Measurements from ENCODE around the gene GATA2. TPM values are rescaled to one million over a fixed set of nuclear protein-coding genes. Genes with fewer than 3 reads are reported as not detected.

The GATA2 gene
- total RNA-seq (ENCODE audit: low replicate concordance): 14.1 and 23.9 TPM in 2 replicates
- long read RNA-seq, partial matches to known transcripts: 3 of 3 reads
- long read RNA-seq, other reads (novel, unspliced or antisense): 0 of 3 reads

DNA sequence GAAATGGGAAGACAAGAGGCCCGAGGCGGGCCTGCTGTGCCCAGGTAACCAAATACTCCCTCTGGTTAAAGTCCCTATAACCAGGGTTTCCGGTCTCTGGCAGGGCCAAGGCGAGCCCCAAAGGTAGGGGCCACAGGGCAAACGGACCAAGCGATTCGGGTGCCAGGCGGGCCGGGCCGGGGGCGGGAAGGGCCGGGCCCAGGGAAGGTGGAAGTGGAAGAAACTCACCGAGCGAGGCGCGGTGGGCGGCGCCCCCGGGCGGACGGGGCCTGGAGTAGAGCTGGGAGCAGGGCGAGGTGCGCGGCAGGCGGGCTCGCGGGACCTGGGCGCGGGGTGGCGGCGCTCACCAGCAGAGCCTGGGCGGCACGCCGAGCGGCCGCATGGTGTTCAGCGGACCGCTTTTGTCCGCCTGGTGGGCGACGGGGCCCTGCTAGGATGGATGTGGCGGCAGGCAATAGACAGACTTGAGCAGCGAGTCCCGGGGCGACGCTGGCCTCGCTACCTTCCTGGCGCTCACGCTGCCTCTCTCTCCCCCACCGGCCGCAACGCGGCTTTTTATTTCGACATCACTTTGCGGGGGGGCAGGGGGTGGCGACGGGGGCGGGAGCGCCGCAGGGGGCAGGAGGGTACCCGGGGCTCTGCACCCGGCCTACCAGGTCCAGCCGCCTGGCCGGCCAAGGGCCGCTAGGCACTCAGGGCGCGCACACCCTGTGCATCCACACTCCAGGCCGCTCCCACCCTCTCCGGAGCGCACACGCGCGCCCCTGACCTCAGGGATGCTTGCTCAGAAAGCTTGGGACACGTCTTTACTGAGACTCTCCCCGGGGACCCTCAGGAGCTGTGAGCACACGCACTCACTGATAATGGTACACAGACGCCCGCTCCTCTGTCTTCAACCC lies at the start of gene GATA2:
Gene GATA2, minus strand, starts transcription at position 531 of the 899 bp plus-strand sequence. CDS start 6,170 bp downstream, outside the sequence.
- H3K4me3 Mint-ChIP-seq: peak within 1 kb of the TSS; percentile 93

DNA sequence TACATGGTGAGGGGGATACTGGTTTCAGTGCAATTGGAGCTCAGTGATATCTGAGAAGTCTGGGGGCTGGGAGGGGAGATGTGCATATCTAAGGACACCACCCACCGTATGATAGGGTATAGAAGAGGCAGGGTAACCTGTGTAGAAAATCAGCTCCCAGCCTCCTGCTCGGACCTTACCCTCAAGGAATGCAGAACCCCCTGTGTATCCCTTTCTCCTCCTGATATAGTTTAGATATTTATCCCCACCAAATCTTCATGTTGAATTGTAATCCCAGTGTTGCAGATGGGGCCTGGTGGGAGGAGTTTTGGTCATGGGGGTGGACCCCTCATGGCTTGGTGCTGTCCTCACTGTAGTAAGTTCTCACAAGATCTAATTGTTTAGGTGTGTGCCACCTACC lies 48.2 kb upstream of the GATA2 start:
- no peaks in the 10 kb centered on the region for H3K36me3 Mint-ChIP-seq
- peaks cover 5% of the 10 kb centered on the region for H3K9me3 Mint-ChIP-seq
- no peak overlapping the region for H3K4me3 Mint-ChIP-seq
- H3K27ac Mint-ChIP-seq: no peak overlapping the region
- peak; percentile 27 for DNase-seq (ENCODE audit: extremely low spot score, unreplicated experiment)
- TF ChIP-seq, protein P1, sequence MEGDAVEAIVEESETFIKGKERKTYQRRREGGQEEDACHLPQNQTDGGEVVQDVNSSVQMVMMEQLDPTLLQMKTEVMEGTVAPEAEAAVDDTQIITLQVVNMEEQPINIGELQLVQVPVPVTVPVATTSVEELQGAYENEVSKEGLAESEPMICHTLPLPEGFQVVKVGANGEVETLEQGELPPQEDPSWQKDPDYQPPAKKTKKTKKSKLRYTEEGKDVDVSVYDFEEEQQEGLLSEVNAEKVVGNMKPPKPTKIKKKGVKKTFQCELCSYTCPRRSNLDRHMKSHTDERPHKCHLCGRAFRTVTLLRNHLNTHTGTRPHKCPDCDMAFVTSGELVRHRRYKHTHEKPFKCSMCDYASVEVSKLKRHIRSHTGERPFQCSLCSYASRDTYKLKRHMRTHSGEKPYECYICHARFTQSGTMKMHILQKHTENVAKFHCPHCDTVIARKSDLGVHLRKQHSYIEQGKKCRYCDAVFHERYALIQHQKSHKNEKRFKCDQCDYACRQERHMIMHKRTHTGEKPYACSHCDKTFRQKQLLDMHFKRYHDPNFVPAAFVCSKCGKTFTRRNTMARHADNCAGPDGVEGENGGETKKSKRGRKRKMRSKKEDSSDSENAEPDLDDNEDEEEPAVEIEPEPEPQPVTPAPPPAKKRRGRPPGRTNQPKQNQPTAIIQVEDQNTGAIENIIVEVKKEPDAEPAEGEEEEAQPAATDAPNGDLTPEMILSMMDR (conservative IDR thresholded peaks at IDR 0.05): no peak
- H3K4me1 Mint-ChIP-seq (ENCODE audit: unreplicated experiment): no peaks in the 10 kb centered on the region
- peaks cover 18% of the 10 kb centered on the region for H3K27me3 Mint-ChIP-seq

More for the DNA sequence above, at the start of gene GATA2:
- TF ChIP-seq, protein P1 (conservative IDR thresholded peaks at IDR 0.05): peak; percentile 44
- Mint-ChIP-seq H3K9me3 (no peaks in the 10 kb centered on the region), H3K27me3 (peaks cover 77% of the 10 kb centered on the region), H3K4me1 (ENCODE audit: unreplicated experiment) (peaks cover 12% of the 10 kb centered on the region), H3K27ac (peak within 1 kb of the TSS; percentile 50), H3K36me3 (peaks cover 15% of the 10 kb centered on the region)
- DNase-seq (ENCODE audit: extremely low spot score, unreplicated experiment): peak; percentile 74

DNA sequence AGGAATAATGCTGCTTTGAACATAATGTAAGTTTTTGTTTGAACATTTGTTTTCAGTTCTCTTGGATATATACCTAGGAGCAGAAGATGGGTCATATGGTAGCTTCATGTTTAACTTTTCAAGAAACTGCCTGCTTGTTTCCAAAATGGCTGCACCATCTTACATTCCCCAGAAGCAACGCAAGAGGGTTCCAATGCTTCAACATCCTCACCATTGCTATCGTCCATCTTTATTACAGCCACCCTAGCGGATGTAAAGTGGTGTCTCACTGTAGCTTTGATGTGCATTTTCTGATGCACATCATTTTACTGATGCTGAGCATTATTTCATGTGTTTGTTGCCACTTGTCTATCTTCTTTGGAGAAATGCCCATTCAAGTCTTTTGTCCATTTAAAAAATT lies 46.4 kb upstream of the GATA2 start:
- Mint-ChIP-seq H3K4me3 (no peak overlapping the region), H3K27ac (no peak overlapping the region), H3K4me1 (ENCODE audit: unreplicated experiment) (no peaks in the 10 kb centered on the region), H3K36me3 (no peaks in the 10 kb centered on the region), H3K9me3 (peaks cover 5% of the 10 kb centered on the region), H3K27me3 (peaks cover 25% of the 10 kb centered on the region)
- no peak for DNase-seq (ENCODE audit: extremely low spot score, unreplicated experiment)
- TF ChIP-seq, protein P1 (conservative IDR thresholded peaks at IDR 0.05): no peak

DNA sequence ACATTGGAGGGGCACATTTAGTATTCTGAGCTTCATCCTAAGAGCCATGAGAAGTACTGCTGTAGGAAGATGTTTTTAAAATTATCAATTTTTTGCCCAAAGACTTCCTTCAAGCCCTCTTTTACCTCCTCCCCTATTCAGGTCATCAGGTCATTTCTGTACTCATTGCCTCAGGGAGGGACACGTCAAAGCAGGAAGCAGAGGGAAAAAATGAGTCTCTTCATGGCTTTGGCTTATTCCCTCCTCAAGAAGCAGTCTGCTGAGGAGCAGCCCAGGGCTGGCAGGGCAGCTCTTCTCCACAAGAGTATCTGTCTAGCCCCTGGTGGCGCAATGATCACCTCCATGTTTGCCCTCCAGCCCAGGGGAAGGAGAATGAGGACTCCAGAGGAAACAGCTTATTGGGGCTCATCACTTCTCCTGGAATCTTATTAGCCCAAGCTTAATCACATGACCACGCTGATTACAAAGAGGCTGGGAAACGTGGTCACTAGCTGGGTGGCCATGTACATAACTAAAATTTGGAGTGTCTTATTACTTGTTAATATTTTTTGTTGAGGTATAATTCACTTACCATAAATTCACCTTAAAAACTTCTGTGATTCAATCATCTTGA lies 44.2 kb upstream of the GATA2 start:
- peak; percentile 20 for DNase-seq (ENCODE audit: extremely low spot score, unreplicated experiment)
- no peaks in the 10 kb centered on the region for H3K9me3 Mint-ChIP-seq
- no peaks in the 10 kb centered on the region for H3K36me3 Mint-ChIP-seq
- no peak overlapping the region for H3K27ac Mint-ChIP-seq
- peaks cover under 1% of the 10 kb centered on the region for H3K4me1 Mint-ChIP-seq (ENCODE audit: unreplicated experiment)
- H3K27me3 Mint-ChIP-seq: peaks cover 28% of the 10 kb centered on the region
- TF ChIP-seq, protein P1 (conservative IDR thresholded peaks at IDR 0.05): no peak
- no peak overlapping the region for H3K4me3 Mint-ChIP-seq

DNA sequence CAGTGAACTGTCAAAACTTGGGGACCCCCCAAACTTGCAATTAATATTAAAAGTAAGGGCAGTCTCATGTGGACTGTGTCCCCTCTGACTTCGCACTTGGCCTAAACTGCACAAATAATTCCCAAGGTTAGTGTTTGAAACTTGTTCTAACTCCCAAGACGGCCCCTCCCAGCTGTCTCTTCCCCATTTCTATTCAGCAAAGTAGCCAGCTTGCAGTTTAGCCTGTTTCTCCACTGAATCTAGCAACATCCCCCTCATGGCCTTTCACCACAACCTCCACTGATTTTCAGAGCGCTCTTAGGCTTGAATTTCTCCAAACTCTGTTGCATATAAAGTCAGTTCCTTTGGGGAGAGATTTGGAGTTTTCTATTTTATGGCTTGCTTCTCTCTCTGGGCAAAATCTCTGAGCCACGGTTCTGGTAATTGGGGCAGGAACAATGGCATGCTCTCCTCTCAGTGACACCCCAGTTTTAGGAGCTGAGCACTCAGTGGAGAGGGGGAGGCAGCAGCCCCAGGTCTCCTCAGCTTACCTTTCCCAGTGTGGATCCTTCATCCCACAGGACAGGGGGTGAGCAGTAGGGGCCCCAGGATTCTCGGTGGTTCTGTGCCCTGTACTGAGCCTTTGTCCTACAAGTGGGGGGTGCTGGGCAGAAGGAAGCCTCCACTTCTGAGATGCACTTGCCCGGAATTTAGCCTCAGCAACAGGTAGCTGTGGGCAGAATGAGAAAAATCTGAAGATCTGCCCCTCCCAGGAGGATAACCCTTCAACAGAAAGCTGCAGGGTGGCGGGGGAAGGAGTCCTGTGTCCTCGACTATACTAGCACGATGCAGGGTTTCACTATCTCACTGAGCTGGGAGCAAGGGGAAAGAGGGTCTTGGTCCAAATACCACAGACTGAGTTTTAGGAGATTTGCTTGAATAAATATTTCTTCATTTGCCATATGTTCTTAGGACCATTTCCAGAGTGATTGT lies 39.3 kb upstream of the GATA2 start:
- TF ChIP-seq, protein P1 (conservative IDR thresholded peaks at IDR 0.05): no peak
- Mint-ChIP-seq H3K4me3 (no peak overlapping the region), H3K36me3 (no peaks in the 10 kb centered on the region), H3K4me1 (ENCODE audit: unreplicated experiment) (peaks cover 4% of the 10 kb centered on the region), H3K27ac (no peak overlapping the region), H3K27me3 (peaks cover 36% of the 10 kb centered on the region), H3K9me3 (no peaks in the 10 kb centered on the region)
- DNase-seq (ENCODE audit: extremely low spot score, unreplicated experiment): no peak

All from type B pancreatic cell (in vitro differentiated cells).